T-helper 17 cell (primary cell): ENCODE results near the gene BCAR1. TPM values are rescaled to one million over a fixed set of nuclear protein-coding genes. Genes with fewer than 3 reads are reported as not detected.
"Not testable (repeated sequence)": the region's sequence is repeated elsewhere in the genome, so short reads cannot be mapped to it uniquely, and the experiment has no call there.

ENCODE experiments used
- ATAC-seq: fragments of 150-1000 bp; cut with Tn5 transposase; 2 replicates; pipeline ENCODE4 v1.10.0; 2021; ENCODE audit warnings: mild to moderate bottlenecking, moderate library complexity
- DNase-seq, 3 donors: peaks; one replicate each; pipeline versions ENCODE4 v3.0.0 to v3.0.0-alpha.2; 2020 to 2021
- H3K9me3 ChIP-seq: one replicate; pipeline ENCODE4 v1.7.0; 2013; ENCODE audit warnings: low read length, mild to moderate bottlenecking; ENCODE audit not compliant: control insufficient read depth, poor library complexity, severe bottlenecking
- H3K27ac Mint-ChIP-seq: one replicate; pipeline ENCODE4 v1.8.0; 2022; ENCODE audit warnings: mild to moderate bottlenecking, moderate library complexity, mixed read lengths
- H3K27me3 Mint-ChIP-seq: one replicate; pipeline ENCODE4 v1.8.0; 2022; ENCODE audit warnings: mixed read lengths
- H3K36me3 Mint-ChIP-seq: one replicate; pipeline ENCODE4 v1.8.0; 2022; ENCODE audit warnings: low read depth, mixed read lengths
- H3K4me1 Mint-ChIP-seq: one replicate; pipeline ENCODE4 v1.8.0; 2022; ENCODE audit warnings: mild to moderate bottlenecking, mixed read lengths
- H3K4me3 Mint-ChIP-seq: one replicate; pipeline ENCODE4 v1.8.0; 2022; ENCODE audit warnings: mild to moderate bottlenecking, moderate library complexity, mixed read lengths
- total RNA-seq, 4 donors: library from RNA in 2 of 4; stranded (reverse) in 2 of 4; gene quantifications; one replicate each; pipeline ENCODE4 v1.2.3 and lab custom pipeline; 2022 to 2026

Gene BCAR1
- total RNA-seq, 2 donors from 2014 or later, result 0.50 TPM; not detected in 1

- not testable (repeated sequence) for H3K4me3 Mint-ChIP-seq, H3K27ac Mint-ChIP-seq
Measured at GRCh38 chr16:75211286-75211685, 40.1 kb downstream of the BCAR1 start.

GRCh38 chr16:75209944-75210343, 41.5 kb downstream of the BCAR1 start:
- no peak for DNase-seq

More at GRCh38 chr16:75211286-75211685, 40.1 kb downstream of the BCAR1 start:
- not testable (repeated sequence) for ATAC-seq, H3K9me3 ChIP-seq, DNase-seq, H3K27me3 Mint-ChIP-seq, H3K36me3 Mint-ChIP-seq, H3K4me1 Mint-ChIP-seq

GRCh38 chr16:75209514-75209913, 41.9 kb downstream of the BCAR1 start:
- not testable (repeated sequence) for H3K27ac Mint-ChIP-seq, H3K36me3 Mint-ChIP-seq, H3K4me3 Mint-ChIP-seq, H3K4me1 Mint-ChIP-seq, ATAC-seq, DNase-seq, H3K27me3 Mint-ChIP-seq, H3K9me3 ChIP-seq

More at GRCh38 chr16:75209944-75210343, 41.5 kb downstream of the BCAR1 start:
- Mint-ChIP-seq H3K4me1 (no peaks in the 10 kb centered on the region), H3K4me3 (no peak overlapping the region), H3K27me3 (no peaks in the 10 kb centered on the region), H3K36me3 (no peaks in the 10 kb centered on the region), H3K27ac (no peak overlapping the region)
- no peak for ATAC-seq
- no peaks in the 10 kb centered on the region for H3K9me3 ChIP-seq

GRCh38 chr16:75208861-75209505, 42.4 kb downstream of the BCAR1 start:
- Mint-ChIP-seq H3K27ac (no peak overlapping the region), H3K27me3 (no peaks in the 10 kb centered on the region)
- no peak for ATAC-seq

GRCh38 chr16:75208242-75208825, 43.1 kb downstream of the BCAR1 start:
- Mint-ChIP-seq H3K27ac (no peak overlapping the region), H3K4me3 (no peak overlapping the region), H3K4me1 (peaks cover 3% of the 10 kb centered on the region), H3K27me3 (no peaks in the 10 kb centered on the region), H3K36me3 (no peaks in the 10 kb centered on the region)
- ATAC-seq, result no peak
- no peak for DNase-seq
- no peaks in the 10 kb centered on the region for H3K9me3 ChIP-seq

More at GRCh38 chr16:75208861-75209505, 42.4 kb downstream of the BCAR1 start:
- Mint-ChIP-seq H3K36me3 (no peaks in the 10 kb centered on the region), H3K4me3 (no peak overlapping the region), H3K4me1 (peaks cover under 1% of the 10 kb centered on the region)
- DNase-seq, result no peak
- H3K9me3 ChIP-seq, result no peaks in the 10 kb centered on the region

GRCh38 chr16:75207831-75208230, 43.6 kb downstream of the BCAR1 start:
- H3K9me3 ChIP-seq, result no peaks in the 10 kb centered on the region
- Mint-ChIP-seq H3K4me1 (peaks cover 3% of the 10 kb centered on the region), H3K4me3 (no peak overlapping the region), H3K36me3 (no peaks in the 10 kb centered on the region), H3K27me3 (no peaks in the 10 kb centered on the region), H3K27ac (no peak overlapping the region)
- ATAC-seq, result no peak
- no peak for DNase-seq

GRCh38 chr16:75206749-75207451, 44.5 kb downstream of the BCAR1 start, which contains the start of gene CTRB2:
CTRB2 (minus strand) TSS chr16:75207161; CDS start chr16:75207141, 20 bp downstream.
- H3K4me3 Mint-ChIP-seq, result no peak within 1 kb of the TSS
- no peak within 1 kb of the TSS for H3K27ac Mint-ChIP-seq
- DNase-seq (no peak), ATAC-seq (no peak)
- H3K27me3 Mint-ChIP-seq, result no peaks in the 10 kb centered on the region
- no peaks in the 10 kb centered on the region for H3K9me3 ChIP-seq
- peaks cover 4% of the 10 kb centered on the region for H3K4me1 Mint-ChIP-seq
- no peaks in the 10 kb centered on the region for H3K36me3 Mint-ChIP-seq

GRCh38 chr16:75205961-75206748, 45.3 kb downstream of the BCAR1 start:
- not testable (repeated sequence) for H3K27ac Mint-ChIP-seq, ATAC-seq, DNase-seq, H3K9me3 ChIP-seq, H3K27me3 Mint-ChIP-seq, H3K4me1 Mint-ChIP-seq, H3K4me3 Mint-ChIP-seq, H3K36me3 Mint-ChIP-seq

GRCh38 chr16:75205438-75205837, 46.0 kb downstream of the BCAR1 start:
- ATAC-seq, H3K36me3 Mint-ChIP-seq, H3K9me3 ChIP-seq, H3K27me3 Mint-ChIP-seq, H3K4me3 Mint-ChIP-seq, DNase-seq, H3K27ac Mint-ChIP-seq: not testable (repeated sequence)
- H3K4me1 Mint-ChIP-seq, result peaks cover 11% of the 10 kb centered on the region

- H3K27ac Mint-ChIP-seq, ATAC-seq, H3K9me3 ChIP-seq, H3K36me3 Mint-ChIP-seq, H3K27me3 Mint-ChIP-seq, H3K4me3 Mint-ChIP-seq, DNase-seq: not testable (repeated sequence)
- peaks cover 11% of the 10 kb centered on the region for H3K4me1 Mint-ChIP-seq
Measured at GRCh38 chr16:75204905-75205304, 46.5 kb downstream of the BCAR1 start.

GRCh38 chr16:75204410-75204758, 47.0 kb downstream of the BCAR1 start:
- DNase-seq, result no peak
- H3K9me3 ChIP-seq, result no peaks in the 10 kb centered on the region
- Mint-ChIP-seq H3K4me3 (no peak overlapping the region), H3K27me3 (no peaks in the 10 kb centered on the region), H3K27ac (no peak overlapping the region), H3K4me1 (peaks cover 11% of the 10 kb centered on the region), H3K36me3 (no peaks in the 10 kb centered on the region)
- ATAC-seq, result no peak

- peak overlapping the region; percentile 75 for H3K27ac Mint-ChIP-seq
- no peaks in the 10 kb centered on the region for H3K36me3 Mint-ChIP-seq
Measured at GRCh38 chr16:75203667-75204409, 47.6 kb downstream of the BCAR1 start.

More at GRCh38 chr16:75203667-75204409, 47.6 kb downstream of the BCAR1 start:
- H3K4me3 Mint-ChIP-seq, result no peak overlapping the region
- ATAC-seq (no peak), DNase-seq (no peak)
- H3K4me1 Mint-ChIP-seq, result peaks cover 11% of the 10 kb centered on the region
- no peaks in the 10 kb centered on the region for H3K27me3 Mint-ChIP-seq
- H3K9me3 ChIP-seq, result no peaks in the 10 kb centered on the region
